Muscle layer of duodenum (tissue), 2 donors: ENCODE measurements around the gene GPSM3.
"Not testable (repeated sequence)": the region's sequence is repeated elsewhere in the genome, so short reads cannot be mapped to it uniquely, and the experiment has no call there.

ENCODE experiments used
- H3K27ac ChIP-seq: one replicate; pipeline ENCODE4 v1.7.0; 2013; ENCODE audit warnings: mild to moderate bottlenecking, low read length
- H3K27me3 ChIP-seq: one replicate; pipeline ENCODE4 v1.7.0; 2013; ENCODE audit warnings: low read depth, mild to moderate bottlenecking, control low read depth, low read length
- H3K36me3 ChIP-seq, 2 donors: one replicate each; pipeline ENCODE4 v1.7.0; 2013; ENCODE audit warnings: low read length in 2 of 2, control low read depth in 1 of 2, mild to moderate bottlenecking in 1 of 2; ENCODE audit not compliant: insufficient read depth in 2 of 2, control insufficient read depth in 1 of 2
- H3K4me1 ChIP-seq, 2 donors: one replicate each; pipeline ENCODE4 v1.7.0; 2013; ENCODE audit warnings: low read length in 2 of 2, mild to moderate bottlenecking in 2 of 2, control low read depth in 1 of 2, moderate library complexity in 1 of 2; ENCODE audit not compliant: insufficient read depth in 2 of 2, control insufficient read depth in 1 of 2
- H3K4me3 ChIP-seq, 2 donors: one replicate each; pipeline ENCODE4 v1.7.0; 2013; ENCODE audit warnings: low read length in 2 of 2, low read depth in 1 of 2, mild to moderate bottlenecking in 1 of 2
- H3K9me3 ChIP-seq, 2 donors: one replicate each; pipeline ENCODE4 v1.7.0; 2013; ENCODE audit warnings: low read length in 2 of 2, control low read depth in 1 of 2, mild to moderate bottlenecking in 1 of 2; ENCODE audit not compliant: control insufficient read depth in 1 of 2
- donor health status: healthy.

Gene GPSM3

DNA sequence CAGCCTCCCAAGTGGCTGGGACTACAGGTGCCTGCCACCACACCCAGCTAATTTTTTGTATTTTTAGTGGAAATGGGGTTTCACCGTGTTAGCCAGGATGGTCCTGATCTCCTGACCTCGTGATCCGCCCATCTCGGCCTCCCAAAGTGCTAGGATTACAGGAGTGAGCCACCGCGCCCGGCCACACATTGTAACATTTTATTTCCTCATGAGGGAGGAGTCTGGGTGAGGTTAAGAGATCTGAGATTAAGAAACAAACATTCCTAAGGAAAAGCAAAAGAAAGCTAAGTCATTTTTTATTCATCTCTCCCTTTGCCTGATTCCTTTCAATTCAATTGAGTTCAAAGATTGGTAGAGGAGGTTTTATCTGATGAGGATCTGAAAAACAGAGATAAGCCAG, 48.2 kb downstream of the GPSM3 start:
- H3K36me3 ChIP-seq, H3K27ac ChIP-seq, H3K27me3 ChIP-seq, H3K4me1 ChIP-seq, H3K4me3 ChIP-seq, H3K9me3 ChIP-seq: not testable (repeated sequence)
